SK-N-SH treated with all-trans-retinoic acid at 6 μM for 48 hours (cell line): ENCODE data around the gene TMEM143.
A peak's percentile ranks its signal among the peaks of the same experiment; 100 is the strongest.

ENCODE experiments used
- ATAC-seq: fragments of 200-7000 bp; cut with Tn5 transposase; 3 replicates; pipeline ENCODE4 v1.9.1; 2020; ENCODE audit warnings: mild to moderate bottlenecking, moderate library complexity
- ARNTL ChIP-seq: fragments of 450-650 bp; formaldehyde crosslinking; IDR thresholded peaks from 2 replicates; pipeline ENCODE4 v1.5.0; 2020; ENCODE audit warnings: low read depth, mild to moderate bottlenecking, moderate library complexity, borderline replicate concordance
- BACH2 ChIP-seq: fragments of 250-450 bp; sonication (Bioruptor Pico); IDR thresholded peaks from 2 replicates; pipeline ENCODE4 v1.9.0; 2021; ENCODE audit warnings: mild to moderate bottlenecking, borderline replicate concordance
- CREB5 ChIP-seq: fragments of 250-450 bp; sonication (Bioruptor Pico); IDR thresholded peaks from 2 replicates; pipeline ENCODE4 v1.5.1; 2020; ENCODE audit warnings: low read depth, mild to moderate bottlenecking, moderate library complexity
- CSDC2 ChIP-seq: fragments of 250-450 bp; sonication (Bioruptor Pico); IDR thresholded peaks from 2 replicates; pipeline ENCODE4 v1.5.0; 2020; ENCODE audit warnings: mild to moderate bottlenecking, moderate library complexity
- GLIS3 ChIP-seq: fragments of 250-450 bp; sonication (Bioruptor Pico); IDR thresholded peaks from 2 replicates; pipeline ENCODE4 v1.5.0; 2020; ENCODE audit warnings: mild to moderate bottlenecking, moderate library complexity
- ISL1 ChIP-seq: fragments of 250-450 bp; sonication (Bioruptor Pico); IDR thresholded peaks from 2 replicates; pipeline ENCODE4 v2.1.2; 2022; ENCODE audit warnings: mild to moderate bottlenecking, moderate library complexity
- OSR1 ChIP-seq: fragments of 250-450 bp; sonication (Bioruptor Pico); IDR thresholded peaks from 2 replicates; pipeline ENCODE4 v1.8.0; 2022; ENCODE audit warnings: moderate library complexity, mild to moderate bottlenecking, inconsistent platforms
- PATZ1 ChIP-seq: fragments of 250-450 bp; sonication (Bioruptor Pico); IDR thresholded peaks from 2 replicates; pipeline ENCODE4 v1.8.0; 2020; ENCODE audit warnings: mild to moderate bottlenecking, moderate library complexity, borderline replicate concordance
- POU6F1 ChIP-seq: fragments of 250-450 bp; sonication (Bioruptor Pico); IDR thresholded peaks from 2 replicates; pipeline ENCODE4 v1.8.0; 2021; ENCODE audit warnings: low read depth, mild to moderate bottlenecking, moderate library complexity, borderline replicate concordance
- PPARA ChIP-seq: fragments of 250-450 bp; sonication (Bioruptor Pico); IDR thresholded peaks from 2 replicates; pipeline ENCODE4 v1.5.0; 2020; ENCODE audit warnings: mild to moderate bottlenecking, borderline replicate concordance
- RARB ChIP-seq: fragments of 250-450 bp; sonication (Bioruptor Pico); IDR thresholded peaks from 2 replicates; pipeline ENCODE4 v1.8.0; 2021; ENCODE audit warnings: mild to moderate bottlenecking, moderate library complexity
- SNAI2 ChIP-seq: fragments of 250-450 bp; sonication (Bioruptor Pico); IDR thresholded peaks from 2 replicates; pipeline ENCODE4 v1.5.0; 2020; ENCODE audit warnings: mild to moderate bottlenecking, moderate library complexity
- TCF4 ChIP-seq: fragments of 250-450 bp; sonication (Bioruptor Pico); IDR thresholded peaks from 2 replicates; pipeline ENCODE4 v1.8.0; 2021; ENCODE audit warnings: mild to moderate bottlenecking, moderate library complexity, borderline replicate concordance
- TOX ChIP-seq: fragments of 250-450 bp; sonication (Bioruptor Pico); IDR thresholded peaks from 2 replicates; pipeline ENCODE4 v1.8.0; 2021; ENCODE audit warnings: mild to moderate bottlenecking, moderate library complexity, borderline replicate concordance
- TSHZ2 ChIP-seq: fragments of 250-450 bp; sonication (Bioruptor Pico); IDR thresholded peaks from 2 replicates; pipeline ENCODE4 v1.5.0; 2020; ENCODE audit warnings: mild to moderate bottlenecking, moderate library complexity
- ZC3H10 ChIP-seq: fragments of 250-450 bp; sonication (Bioruptor Pico); IDR thresholded peaks from 2 replicates; pipeline ENCODE4 v1.5.1; 2021; ENCODE audit warnings: mild to moderate bottlenecking, moderate library complexity
- ZFP3 ChIP-seq: fragments of 250-450 bp; sonication (Bioruptor Pico); IDR thresholded peaks from 2 replicates; pipeline ENCODE4 v1.5.0; 2020; ENCODE audit warnings: mild to moderate bottlenecking, moderate library complexity
- ZNF565 ChIP-seq: fragments of 450-650 bp; formaldehyde crosslinking; conservative IDR thresholded peaks from 2 replicates; pipeline ENCODE4 v1.5.0; 2020; ENCODE audit warnings: low read depth, mild to moderate bottlenecking, moderate library complexity
- ZNF70 ChIP-seq: fragments of 450-650 bp; formaldehyde crosslinking; IDR thresholded peaks from 2 replicates; pipeline ENCODE4 v1.5.0; 2020; ENCODE audit warnings: mild to moderate bottlenecking, moderate library complexity
- ZNF8 ChIP-seq: fragments of 450-650 bp; formaldehyde crosslinking; IDR thresholded peaks from 2 replicates; pipeline ENCODE4 v1.5.0; 2020; ENCODE audit warnings: mild to moderate bottlenecking, moderate library complexity

The TMEM143 gene

GRCh38 chr19:48400018-48400742, 36.4 kb upstream of the TMEM143 start:
- ATAC-seq = peak; percentile 54
- TF ChIP-seq PPARA (CRISPR knock-in tag) (no peak), ZFP3 (no peak), ZNF70 (CRISPR knock-in tag) (no peak), BACH2 (CRISPR knock-in tag) (no peak), CREB5 (CRISPR knock-in tag) (no peak), SNAI2 (CRISPR knock-in tag) (no peak), OSR1 (no peak), ARNTL (CRISPR knock-in tag) (no peak), POU6F1 (no peak), ZNF565 (CRISPR knock-in tag) (no peak), TSHZ2 (CRISPR knock-in tag) (no peak), ZNF8 (CRISPR knock-in tag) (no peak), CSDC2 (CRISPR knock-in tag) (no peak), TCF4 (CRISPR knock-in tag) (no peak), TOX (CRISPR knock-in tag) (no peak), GLIS3 (CRISPR knock-in tag) (no peak), RARB (CRISPR knock-in tag) (no peak), ISL1 (no peak), ZC3H10 (CRISPR knock-in tag) (no peak), PATZ1 (CRISPR knock-in tag) (no peak)

- ATAC-seq = peak; percentile 47
- TF ChIP-seq TOX (CRISPR knock-in tag) (no peak), ZNF565 (CRISPR knock-in tag) (0 out of 2 replicates have a peak, but pooled peaks have one; percentile 72), SNAI2 (CRISPR knock-in tag) (peak; percentile 44; the same call in 1 of the 2 replicates), TSHZ2 (CRISPR knock-in tag) (peak; percentile 86)
Measured at GRCh38 chr19:48398375-48399235, 34.9 kb upstream of the TMEM143 start.
